Jurkat, Clone E6-1 (cell line): Measurements from ENCODE around the gene PRKCD.

Source experiments
- DNase-seq: peaks from one replicate; pipeline ENCODE4 v3.0.0-alpha.2; 2011; ENCODE audit warnings: low read depth, low spot score
- H3K4me3 ChIP-seq: 2 replicates; pipeline ENCODE4 v1.5.1; 2011; ENCODE audit warnings: mild to moderate bottlenecking, low read length, control low read depth, moderate library complexity

Gene PRKCD

DNA sequence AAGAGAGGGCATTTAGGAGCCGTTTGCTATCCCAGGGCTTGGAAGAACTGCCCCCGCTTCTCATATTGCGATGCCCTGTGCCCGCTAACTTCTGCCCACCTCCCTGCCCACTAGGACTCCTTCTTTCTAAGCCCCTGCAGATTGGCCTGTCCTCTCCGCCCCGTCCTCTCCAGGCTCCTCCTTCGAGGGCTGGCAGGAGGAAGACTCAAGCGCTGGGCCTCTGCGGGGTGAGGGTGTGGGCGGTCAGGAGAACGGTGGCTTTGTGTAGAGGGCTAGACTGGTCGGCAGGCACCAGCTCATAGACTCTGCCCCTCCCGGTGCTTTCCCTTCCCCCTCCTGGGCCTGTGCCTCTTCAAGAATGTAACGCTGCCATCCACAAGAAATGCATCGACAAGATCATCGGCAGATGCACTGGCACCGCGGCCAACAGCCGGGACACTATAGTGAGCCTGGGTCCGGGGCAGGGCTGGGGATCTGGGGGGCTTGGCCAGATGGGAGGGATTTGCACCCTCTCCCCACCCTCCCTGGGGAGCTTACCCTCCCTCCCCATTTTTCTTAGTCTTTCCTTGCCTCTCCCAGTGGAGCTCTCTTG, 21.9 kb downstream of the PRKCD start:
- no peak overlapping the region for H3K4me3 ChIP-seq
- DNase-seq, result no peak

DNA sequence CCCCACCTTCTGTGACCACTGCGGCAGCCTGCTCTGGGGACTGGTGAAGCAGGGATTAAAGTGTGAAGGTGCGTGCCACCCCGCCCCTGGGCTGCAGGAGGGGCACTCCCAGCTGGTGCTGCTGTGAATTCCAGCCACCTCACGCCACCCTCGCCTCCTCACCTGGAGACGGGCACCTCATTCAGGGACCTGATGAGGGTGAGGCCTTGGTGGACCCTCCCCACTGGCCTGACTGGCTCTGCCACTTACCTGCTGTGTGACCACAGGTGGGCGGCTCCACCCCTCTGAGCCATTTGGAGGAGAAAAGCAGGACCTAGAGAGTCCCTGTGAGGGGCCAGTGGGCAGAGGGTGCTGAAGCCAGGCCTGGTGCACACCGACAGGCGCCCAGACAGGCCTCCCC, 22.5 kb downstream of the PRKCD start:
- DNase-seq, result no peak

DNA sequence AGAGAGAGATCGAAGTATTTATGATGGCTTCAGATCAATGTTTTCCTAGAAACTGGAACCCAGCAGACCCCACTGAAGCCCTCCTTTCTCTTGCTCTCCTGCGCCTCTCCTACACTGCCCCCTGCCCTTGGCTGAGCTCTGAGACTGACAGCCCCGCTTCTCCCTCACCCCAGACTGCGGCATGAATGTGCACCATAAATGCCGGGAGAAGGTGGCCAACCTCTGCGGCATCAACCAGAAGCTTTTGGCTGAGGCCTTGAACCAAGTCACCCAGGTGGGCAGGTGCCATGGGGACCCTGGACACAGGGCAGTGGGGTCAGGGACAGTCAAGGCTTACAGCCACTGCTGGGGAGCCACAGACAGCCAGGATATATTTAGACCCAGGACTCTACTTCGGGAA, 23.7 kb downstream of the PRKCD start:
- H3K4me3 ChIP-seq, result no peak overlapping the region
- no peak for DNase-seq

More for the DNA sequence above, 22.5 kb downstream of the PRKCD start:
- H3K4me3 ChIP-seq, result no peak overlapping the region

DNA sequence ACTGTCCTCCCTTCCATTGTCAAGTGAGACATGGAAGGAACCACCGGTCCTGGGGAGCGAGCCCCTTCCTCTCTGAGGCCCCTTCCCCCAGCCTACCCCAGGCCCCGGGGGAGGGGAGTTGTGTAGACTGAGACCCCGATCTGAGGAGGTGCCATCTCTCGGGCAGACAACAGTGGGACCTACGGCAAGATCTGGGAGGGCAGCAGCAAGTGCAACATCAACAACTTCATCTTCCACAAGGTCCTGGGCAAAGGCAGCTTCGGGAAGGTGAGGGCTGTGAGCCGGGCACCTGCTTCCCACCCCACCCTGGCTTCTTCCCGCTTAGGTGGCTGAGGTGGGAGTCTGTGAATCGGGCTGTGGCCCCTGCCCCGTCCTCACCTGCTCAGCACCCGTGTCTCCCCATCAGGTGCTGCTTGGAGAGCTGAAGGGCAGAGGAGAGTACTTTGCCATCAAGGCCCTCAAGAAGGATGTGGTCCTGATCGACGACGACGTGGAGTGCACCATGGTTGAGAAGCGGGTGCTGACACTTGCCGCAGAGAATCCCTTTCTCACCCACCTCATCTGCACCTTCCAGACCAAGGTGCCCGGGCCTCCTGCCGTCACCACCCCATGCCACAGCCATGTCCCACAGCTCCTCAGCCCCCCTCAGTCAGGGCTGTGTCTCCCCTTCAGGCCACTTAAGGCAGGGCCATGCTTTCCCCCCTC, 24.9 kb downstream of the PRKCD start:
- DNase-seq, result no peak

DNA sequence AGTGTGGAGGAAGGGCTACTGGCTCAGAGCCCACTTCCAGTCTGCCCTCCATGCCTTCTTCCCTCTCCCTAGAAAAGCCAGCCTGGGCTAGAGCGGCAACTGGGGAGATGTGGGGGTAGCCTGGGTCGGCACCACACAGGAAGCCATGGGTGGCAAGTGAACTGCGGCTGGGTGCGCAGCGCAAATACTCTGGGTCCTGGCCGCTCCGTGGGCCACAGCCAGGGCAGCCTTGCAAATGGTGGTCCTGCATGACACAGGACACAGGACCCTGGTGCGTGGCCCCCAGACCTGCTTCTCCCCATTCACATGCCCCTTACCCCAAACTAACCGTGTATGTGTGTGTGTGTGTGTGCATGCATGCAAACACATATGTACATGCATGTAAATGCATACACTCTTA, 25.7 kb downstream of the PRKCD start:
- DNase-seq, result no peak
- H3K4me3 ChIP-seq, result no peak overlapping the region

More for the DNA sequence above, 24.9 kb downstream of the PRKCD start:
- no peak overlapping the region for H3K4me3 ChIP-seq

DNA sequence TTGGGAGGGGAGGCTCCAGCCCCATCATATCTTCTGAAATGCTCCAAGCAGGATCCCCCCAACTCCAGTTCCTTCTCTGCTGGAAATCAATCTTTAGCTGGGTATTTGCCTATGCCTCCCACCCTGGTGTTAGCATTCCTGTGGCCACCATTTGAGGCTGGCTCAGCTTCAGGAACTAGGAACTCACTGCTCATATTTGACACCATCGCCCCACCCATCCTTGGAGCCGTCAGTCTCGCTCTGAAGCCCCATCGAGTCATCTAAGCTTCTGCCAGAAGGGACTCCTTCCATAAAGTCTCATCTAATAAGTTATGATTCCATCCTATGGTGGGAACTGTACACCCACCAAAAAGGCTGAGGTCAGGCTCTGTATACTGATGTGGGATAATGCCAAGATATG, 26.4 kb downstream of the PRKCD start:
- DNase-seq, result no peak
- no peak overlapping the region for H3K4me3 ChIP-seq

DNA sequence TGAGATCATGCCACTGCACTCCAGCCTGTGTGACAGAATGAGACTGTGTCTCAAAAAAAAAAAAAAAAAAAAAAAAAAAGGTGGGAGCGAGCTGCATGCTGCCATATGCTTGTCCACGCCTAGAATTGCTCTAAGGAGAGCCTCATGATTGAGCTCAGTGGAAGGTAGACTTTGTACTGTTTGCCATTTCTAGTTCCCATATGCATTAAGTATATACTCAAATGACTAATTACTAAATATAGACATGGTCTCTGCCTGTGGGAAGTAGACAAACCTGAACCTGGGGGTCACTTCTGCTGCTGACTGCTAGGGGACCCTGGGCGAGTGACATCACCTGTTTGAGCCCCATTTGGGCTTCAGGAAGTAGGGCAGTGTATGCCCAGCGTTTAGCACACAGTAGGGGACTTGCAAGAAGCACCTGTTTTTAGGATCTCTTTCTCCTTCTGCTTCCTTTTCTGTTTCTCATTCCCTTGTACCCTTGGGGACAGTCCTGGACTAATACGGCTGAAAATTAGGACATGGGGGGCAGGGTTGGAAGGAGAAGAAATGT, 27.2 kb downstream of the PRKCD start:
- no peak overlapping the region for H3K4me3 ChIP-seq
- no peak for DNase-seq

DNA sequence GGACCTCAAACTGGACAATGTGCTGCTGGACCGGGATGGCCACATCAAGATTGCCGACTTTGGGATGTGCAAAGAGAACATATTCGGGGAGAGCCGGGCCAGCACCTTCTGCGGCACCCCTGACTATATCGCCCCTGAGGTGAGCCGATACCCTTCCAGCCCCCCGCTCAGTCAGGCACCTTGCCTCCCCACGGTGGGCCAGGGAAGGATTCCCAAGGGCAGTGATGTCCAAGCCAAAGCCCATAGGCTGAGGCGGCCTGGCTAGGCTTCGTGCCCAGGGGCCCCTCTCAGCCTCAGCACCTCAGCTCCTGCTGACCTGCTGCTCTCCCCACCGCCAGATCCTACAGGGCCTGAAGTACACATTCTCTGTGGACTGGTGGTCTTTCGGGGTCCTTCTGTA, 27.7 kb downstream of the PRKCD start:
- DNase-seq, result no peak
- no peak overlapping the region for H3K4me3 ChIP-seq

DNA sequence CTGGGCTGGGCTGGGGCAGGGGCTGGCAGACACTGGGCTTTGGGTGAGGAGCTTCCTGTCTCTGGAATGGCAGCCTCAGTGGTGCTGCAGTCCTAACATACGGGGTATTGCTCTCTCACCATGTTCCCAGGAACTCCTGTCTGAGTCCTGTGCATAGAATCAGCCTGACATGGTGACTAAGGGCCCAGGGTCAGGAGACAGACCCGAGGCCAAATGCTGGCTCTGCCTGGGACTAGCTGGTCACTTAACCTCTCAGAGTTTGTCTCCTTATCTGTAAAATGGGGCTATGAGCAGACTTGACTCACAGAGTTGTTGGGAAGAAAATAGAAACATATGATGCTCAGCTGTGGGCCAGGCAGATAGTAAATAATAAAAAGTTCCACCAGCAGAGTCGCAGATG, 28.3 kb downstream of the PRKCD start:
- H3K4me3 ChIP-seq, result no peak overlapping the region
- no peak for DNase-seq

DNA sequence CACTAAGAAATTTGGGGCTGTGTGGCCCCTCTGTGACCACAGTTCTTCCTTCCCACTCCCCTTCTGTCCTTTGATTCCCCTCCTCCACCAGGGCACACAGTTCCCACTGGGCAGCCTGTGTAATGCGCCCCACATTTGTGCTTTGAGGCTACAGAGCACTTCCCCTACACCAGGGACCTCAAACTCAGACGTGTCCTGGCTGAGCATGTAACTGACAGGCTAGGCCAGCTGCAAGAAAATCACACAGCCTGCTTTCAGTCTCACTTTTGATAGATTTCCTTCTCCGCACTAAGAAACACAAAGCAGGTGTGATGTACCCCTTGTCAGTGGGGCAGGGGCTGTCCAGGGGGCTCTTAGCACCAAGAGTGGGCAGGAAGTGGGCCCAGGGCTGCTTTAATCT, 29.6 kb downstream of the PRKCD start:
- no peak overlapping the region for H3K4me3 ChIP-seq
- no peak for DNase-seq

DNA sequence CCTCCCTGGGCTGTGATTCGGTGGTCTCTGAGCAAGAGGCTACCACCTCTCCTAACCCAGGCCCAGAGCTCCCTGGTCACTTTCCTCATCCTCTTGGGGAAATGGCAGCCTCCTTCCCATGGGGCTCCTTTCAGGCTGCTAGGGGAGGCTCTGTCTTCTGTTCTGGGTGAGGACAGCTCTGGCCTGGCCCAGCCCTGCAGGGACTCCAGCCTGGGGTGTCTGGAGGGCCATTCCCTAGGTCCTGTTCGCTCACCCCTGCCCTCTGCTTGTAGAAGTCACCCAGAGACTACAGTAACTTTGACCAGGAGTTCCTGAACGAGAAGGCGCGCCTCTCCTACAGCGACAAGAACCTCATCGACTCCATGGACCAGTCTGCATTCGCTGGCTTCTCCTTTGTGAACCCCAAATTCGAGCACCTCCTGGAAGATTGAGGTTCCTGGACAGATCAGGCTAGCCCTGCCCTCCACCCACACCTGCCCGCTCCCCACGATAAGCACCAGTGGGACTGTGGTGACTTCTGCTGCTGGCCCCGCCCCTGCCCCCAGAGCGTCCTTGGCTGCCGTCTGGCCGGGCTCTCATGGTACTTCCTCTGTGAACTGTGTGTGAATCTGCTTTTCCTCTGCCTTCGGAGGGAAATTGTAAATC, 30.9 kb downstream of the PRKCD start:
- H3K4me3 ChIP-seq, result no peak overlapping the region
- DNase-seq, result no peak

DNA sequence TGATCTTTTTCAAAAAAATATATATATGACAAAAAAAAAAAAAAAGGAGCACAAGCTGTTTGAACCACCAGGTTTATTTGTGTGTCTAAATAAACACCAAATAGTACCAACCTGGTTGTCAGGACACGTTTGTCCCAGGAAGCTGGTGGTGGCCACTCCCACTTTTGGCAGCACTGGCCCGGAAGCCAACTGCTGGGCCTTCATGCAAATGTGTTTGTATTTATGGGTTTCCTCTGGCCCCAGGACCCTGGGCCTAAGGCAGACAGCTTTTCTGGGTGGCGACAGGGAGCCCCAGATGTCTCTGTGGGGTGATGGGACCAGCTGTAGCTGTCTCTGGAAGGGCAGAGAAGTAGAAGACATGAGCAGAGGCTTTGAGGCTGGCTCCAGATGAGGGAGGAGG, 31.6 kb downstream of the PRKCD start:
- DNase-seq, result no peak
- H3K4me3 ChIP-seq, result no peak overlapping the region

DNA sequence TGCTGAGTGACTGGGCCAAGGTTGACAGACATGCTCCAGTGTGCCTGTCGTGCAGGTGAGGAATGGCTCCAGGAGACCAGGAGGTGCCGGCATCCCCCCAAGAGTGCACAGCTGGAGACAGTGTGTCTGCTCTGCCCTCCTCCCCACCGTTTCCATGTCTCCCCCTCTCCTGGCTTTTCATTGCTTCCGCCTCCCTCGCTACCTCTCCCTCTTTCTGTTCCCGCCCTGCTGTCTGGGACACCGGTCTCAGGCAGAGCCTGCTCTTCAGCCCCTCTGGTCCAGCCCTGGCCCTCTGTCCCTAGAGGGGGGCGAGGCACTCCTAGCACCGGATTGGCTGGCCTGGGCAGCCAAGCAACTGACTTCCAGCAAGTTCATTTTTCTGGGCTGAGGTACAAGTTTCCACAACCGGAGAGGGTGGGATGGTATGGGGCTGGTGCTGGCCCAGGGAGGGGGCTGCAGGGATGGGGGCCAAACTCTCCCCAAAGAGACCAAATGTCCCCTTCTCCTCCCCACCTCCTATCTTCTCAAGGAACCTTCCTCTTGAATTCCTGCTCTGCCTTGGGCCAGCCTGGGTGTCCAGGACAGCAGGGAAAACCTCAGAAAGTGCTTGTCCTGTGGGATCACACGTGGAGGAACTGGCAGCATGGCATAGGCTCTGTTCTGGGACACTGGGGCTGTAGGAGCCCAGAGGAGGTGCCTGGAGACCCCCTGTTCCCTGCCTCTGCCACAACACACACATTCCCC, 32.6 kb downstream of the PRKCD start:
- DNase-seq, result no peak

DNA sequence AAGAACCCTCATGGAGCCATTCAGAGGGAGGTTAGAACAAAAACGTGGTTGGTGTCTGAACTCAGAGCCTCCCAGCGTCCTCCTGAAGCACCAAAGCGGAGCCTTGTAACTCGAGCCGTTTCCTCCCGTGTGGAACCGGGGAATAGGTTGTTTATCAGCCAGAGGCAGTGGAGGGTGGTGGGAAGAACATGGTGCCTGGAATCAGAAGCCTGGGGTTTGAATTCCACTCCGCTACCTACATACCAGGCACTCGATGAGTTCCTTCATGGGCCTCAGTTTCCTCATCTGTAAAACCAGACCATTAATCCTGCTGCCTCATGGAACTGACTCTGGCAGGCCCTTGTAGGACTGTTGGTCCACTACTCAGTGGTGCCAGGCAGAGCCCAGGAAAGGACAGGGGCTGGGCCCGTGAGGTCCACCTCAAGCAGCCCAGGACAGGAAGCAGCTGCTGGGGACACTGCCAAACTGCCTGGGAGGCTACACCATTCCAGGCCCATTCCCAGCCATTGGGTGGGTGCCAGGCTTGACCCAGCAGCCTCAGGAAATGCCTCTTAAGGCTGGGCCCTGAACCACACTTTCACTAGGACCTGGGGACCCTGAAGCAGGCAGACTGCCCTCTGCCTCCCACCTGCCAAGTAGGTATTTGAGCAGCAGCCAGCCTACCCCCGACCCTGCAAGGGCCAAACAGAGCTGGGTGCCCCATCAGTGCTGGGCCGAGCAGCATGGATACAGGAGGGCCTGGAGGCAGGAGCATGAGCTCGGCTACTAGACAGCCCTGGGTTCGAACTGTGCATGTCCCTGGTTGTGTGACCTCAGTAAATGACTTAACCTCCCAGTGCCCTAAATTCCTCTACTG, 33.4 kb downstream of the PRKCD start:
- DNase-seq, result no peak
- no peak overlapping the region for H3K4me3 ChIP-seq

More for the DNA sequence above, 32.6 kb downstream of the PRKCD start:
- H3K4me3 ChIP-seq, result no peak overlapping the region

DNA sequence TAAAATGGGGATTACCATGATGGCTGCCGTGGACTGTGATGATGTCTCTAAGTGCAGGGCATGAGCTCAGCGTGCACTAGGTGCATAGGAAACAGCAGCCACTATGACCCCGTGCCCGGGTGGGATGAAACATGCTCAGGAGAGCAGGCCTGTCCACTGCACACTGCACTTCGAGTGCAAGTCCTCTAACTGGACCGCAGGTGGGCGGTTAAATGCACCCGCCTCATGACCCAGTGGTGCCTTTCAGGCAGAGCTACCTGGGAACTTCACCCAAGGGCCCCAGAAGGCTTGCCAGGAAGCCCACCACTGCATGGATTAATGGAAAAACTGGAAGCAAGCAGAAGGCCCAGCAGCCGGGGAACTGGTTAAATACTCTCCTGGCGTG, 34.0 kb downstream of the PRKCD start:
- DNase-seq, result no peak
- H3K4me3 ChIP-seq, result no peak overlapping the region

DNA sequence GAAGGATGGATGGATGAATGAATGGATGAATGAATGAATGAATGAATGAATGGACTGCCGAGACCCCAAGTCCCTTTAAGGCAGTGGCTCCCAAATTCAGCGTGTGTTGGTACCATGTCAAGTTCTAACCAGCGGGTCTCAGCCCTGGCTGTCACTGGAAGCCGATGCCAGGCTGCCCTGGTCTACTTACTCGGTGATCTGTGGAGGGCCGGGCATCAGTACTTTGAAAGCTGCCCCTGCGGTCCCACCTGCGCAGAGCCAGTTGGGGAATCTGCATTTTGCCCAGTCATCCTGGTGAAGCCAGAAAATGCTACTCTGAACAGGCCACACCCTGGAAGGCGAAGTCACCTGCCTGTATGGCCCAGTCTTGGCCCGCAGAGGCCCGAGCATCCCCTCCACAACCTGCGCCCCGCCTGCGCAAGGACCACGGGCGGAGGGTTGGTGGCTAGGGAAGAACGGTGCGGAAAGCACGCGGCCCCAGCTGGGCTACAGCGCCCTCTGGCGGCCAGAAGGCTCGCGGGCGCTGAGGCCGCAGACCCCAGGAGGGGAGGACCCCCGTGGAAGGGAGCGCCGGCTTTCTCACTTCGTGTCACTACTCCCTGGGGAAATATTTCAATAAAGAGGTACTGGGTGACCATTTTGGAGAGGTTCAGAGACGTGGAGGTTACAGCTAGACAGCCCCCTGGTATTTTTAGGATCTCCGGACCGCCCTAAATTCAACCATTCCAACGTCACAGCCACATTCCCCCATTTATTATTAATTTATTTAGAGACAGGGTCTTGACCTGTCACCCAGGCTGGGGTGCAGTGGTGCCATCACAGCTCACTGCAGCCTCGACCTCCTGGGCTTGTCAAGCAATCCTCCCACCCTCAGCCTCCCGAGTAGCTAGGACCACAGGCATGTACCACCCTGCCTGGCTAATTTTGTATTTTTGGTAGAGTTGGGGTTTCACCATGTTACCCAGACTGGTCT, 34.9 kb downstream of the PRKCD start:
- no peak for DNase-seq
- no peak overlapping the region for H3K4me3 ChIP-seq

DNA sequence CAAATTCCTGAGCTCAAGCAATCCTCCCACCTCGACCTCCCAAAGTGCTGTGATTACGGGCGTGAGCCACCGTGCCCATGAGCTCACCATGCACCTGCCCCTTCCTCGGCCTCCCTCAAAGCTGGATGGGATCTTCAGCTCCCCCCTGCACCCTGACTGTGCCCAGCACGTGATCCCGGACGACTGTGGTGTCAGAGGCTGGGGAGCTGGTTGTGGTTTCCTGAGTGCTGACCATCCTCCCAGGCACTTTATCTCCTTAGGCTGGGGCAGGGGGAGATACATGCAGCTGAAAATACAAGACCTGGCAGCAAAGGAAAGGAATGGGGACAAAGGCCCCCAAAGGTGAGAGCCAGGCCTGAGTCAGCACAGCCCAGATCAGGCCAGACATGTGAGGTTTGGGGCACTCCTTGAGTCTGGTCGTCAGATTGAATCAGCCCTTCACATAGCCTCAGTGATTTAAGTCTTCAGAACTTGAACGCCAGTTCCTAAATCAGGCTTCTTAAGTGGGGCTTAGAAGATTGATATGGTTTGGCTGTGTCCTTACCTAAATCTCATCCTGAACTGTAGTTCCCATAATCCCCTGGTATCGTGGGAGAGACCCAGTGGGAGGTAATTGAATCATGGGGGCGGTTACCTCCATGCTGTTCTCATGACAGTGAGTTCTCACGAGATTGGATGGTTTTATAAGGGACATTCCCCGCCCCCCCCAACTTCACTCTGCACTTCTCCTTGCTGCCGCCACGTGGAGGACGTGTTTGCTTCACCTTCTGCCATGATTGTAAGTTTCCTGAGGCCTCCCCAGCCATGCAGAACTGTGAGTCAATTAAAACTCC, 35.8 kb downstream of the PRKCD start:
- H3K4me3 ChIP-seq, result no peak overlapping the region
- DNase-seq, result no peak
